ENCODE data around the gene FES.

FES gene

GRCh38 chr15:90877315-90877714 is 7.0 kb upstream of the FES start:
- no peak for DNase-seq

- DNase-seq: no peak
Measured at GRCh38 chr15:90877996-90878395, 6.3 kb upstream of the FES start.

GRCh38 chr15:90878660-90879059 is 5.6 kb upstream of the FES start:
- no peak for DNase-seq

- no peak for DNase-seq
Measured at GRCh38 chr15:90879730-90880366, 4.5 kb upstream of the FES start.

GRCh38 chr15:90880381-90881145 is 3.7 kb upstream of the FES start:
- no peak for DNase-seq

GRCh38 chr15:90881181-90881977 is 2.9 kb upstream of the FES start:
- DNase-seq: no peak

- DNase-seq: no peak
Measured at GRCh38 chr15:90881978-90882721, 2.2 kb upstream of the FES start.

GRCh38 chr15:90882781-90883525 is 1.4 kb upstream of the FES start:
- no peak for DNase-seq

- DNase-seq: no peak
Measured at GRCh38 chr15:90883526-90883975, 753 bp upstream of the FES start.

- DNase-seq: no peak
Measured at GRCh38 chr15:90884719-90885431, 571 bp downstream of the FES start.

- peak; percentile 45 to 76 (median 66) for DNase-seq
Measured at GRCh38 chr15:90885432-90886290, 1.4 kb downstream of the FES start.

- no peak for DNase-seq
Measured at GRCh38 chr15:90886291-90886614, 1.9 kb downstream of the FES start.

- no peak for DNase-seq
Measured at GRCh38 chr15:90887037-90887481, 2.8 kb downstream of the FES start.

- DNase-seq: no peak
Measured at GRCh38 chr15:90889313-90889730, 5.0 kb downstream of the FES start.

- no peak for DNase-seq
Measured at GRCh38 chr15:90889736-90890456, 5.6 kb downstream of the FES start.

GRCh38 chr15:90890839-90891238 is 6.5 kb downstream of the FES start:
- no peak for DNase-seq

GRCh38 chr15:90891346-90891949 is 7.1 kb downstream of the FES start:
- no peak for DNase-seq

GRCh38 chr15:90892023-90892422 is 7.7 kb downstream of the FES start:
- no peak for DNase-seq

- no peak for DNase-seq
Measured at GRCh38 chr15:90892498-90893174, 8.3 kb downstream of the FES start.
